Cortex of kidney (tissue), 1 donor: ENCODE data around the gene RUFY3.
"Not testable (repeated sequence)": the region's sequence is repeated elsewhere in the genome, so short reads cannot be mapped to it uniquely, and the experiment has no call there.

ENCODE experiments used
- DNase-seq: peaks from one replicate; lab custom pipeline; 2025; lab: John Stamatoyannopoulos, UW

The RUFY3 gene

DNA sequence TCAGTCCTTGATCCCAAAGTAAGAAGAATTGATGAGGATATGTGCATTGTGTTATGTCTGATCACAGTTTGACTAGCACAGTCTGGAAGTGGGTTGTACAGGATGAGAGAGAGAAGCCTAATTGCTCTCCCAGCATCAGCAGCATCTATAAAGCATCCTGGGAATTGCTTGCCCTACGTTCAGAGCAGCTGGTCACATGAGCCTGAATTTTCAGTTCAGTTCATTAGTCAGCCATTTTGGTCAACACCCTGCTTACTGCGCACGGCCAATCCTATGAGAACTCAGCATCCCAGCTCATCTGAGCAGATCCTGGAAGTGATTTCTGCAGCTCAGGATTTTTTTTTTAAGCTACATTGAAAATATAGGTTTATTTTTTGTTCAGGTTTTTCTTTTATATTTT is at the start of gene RUFY3:
Gene RUFY3, plus strand, starts transcription at position 218 of the 400 bp plus-strand sequence. CDS start 610 bp downstream, outside the sequence.
- no peak for DNase-seq

DNA sequence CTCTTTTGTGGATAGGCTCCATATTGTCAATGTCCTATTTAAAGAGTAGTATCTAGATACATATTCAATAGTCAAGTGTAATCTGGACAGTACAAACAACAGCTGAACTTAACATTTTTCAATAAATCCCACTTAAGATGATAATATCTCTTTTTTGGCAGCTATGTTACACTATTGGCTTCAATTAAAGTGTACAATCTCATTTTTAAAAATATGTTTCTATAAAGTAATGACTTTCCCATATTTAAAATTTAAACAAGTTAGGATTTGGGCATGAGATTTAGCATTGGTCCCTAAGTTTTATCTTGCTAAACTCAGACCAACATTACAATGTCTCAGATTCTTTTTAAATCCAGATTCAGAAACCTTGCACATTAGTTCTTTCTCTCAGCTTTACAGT is 47.6 kb upstream of the RUFY3 start:
- no peak for DNase-seq

DNA sequence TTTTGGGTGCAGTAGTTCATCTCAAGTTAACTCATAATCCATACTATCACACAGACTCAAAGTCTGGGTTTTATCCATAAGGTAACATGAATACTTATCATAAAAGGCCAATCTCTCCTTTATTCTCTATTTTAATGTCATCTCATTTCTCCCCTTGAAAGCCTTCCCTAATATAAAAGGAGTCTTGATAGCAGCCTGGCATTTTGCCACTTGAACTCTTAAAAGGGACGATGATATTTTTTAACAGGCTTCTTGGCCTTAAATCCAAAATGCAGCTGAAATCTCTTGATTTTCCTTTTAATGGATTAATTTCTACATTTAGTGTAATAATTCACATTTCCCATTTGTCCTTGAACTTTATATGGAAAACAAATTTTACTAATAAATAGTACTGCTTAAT is 47.0 kb upstream of the RUFY3 start:
- DNase-seq = no peak

DNA sequence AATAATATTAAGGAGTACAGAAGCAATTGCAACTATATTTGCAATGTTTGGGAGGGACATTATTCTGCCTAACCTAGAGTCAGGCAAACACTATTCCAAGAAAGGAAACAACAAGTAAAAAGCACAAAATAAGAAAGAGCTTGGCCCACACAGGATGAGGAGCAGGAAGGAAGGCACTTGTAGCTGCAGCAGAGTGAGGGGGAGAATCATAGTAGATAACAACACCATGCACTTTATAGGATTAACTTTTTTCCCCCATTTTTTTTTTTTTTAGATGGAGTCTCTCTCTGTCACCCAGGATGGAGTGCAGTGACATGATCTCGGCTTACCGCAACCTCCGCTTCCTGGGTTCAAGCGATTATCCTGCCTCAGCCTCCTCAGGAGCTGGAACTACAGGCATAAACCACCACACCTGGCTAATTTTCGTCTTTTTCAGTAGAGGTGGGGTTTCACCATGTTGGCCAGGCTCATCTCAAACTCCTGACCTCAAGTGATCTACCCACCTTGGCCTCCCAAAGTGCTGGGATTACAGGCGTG is 45.1 kb upstream of the RUFY3 start:
- no peak for DNase-seq

DNA sequence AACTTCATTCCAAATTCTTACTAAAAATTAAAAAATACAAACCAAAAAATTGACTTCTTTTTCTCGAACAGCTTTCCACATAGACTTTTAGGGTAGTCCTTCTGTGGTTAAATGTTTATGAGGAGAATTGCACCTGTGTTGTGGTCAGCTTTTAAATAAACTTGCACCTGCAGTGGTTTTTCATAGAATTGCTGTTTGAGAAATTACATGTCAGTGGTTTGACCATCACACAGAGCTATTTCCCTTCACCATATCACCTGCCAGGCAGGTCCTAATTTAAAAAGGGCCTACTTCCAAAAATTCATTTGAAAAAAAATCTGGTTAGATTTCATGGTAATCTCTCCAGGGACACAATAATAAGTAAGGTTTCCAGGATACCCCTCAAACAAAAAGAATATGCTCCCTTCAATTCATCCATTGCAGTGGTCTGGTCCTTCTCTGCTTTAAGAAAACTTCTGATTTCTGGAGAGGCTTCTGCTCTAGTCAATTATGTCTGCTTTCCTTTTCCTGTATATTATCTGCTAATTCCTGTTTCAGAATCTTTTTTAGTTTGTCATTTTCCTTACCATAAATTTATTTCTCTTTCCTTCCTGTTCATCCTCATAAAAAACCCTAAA is 43.3 kb upstream of the RUFY3 start:
- DNase-seq = no peak

- DNase-seq = no peak
Observed at GRCh38 chr4:70680934-70681333, 40.8 kb upstream of the RUFY3 start.

DNA sequence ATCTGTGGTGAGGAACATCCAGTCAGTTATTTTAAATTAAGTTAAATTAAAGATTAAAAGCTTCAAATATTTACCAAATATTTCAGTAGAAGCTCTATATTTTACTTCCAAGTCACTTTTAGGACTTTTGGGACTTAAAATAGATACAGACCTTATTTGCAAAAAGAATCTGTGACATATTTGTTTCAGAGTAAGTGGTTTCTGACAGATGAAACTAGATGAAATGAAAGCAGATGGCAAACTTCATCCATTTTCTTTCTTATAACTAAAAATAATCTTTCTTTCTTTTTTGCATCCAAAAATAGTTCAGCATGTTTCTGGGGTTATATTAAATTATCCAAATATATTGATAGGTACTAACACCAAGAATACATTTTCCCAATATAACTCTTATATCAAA is 40.1 kb upstream of the RUFY3 start:
- DNase-seq = no peak

- DNase-seq = not testable (repeated sequence)
Observed at GRCh38 chr4:70682142-70682541, 39.6 kb upstream of the RUFY3 start.

DNA sequence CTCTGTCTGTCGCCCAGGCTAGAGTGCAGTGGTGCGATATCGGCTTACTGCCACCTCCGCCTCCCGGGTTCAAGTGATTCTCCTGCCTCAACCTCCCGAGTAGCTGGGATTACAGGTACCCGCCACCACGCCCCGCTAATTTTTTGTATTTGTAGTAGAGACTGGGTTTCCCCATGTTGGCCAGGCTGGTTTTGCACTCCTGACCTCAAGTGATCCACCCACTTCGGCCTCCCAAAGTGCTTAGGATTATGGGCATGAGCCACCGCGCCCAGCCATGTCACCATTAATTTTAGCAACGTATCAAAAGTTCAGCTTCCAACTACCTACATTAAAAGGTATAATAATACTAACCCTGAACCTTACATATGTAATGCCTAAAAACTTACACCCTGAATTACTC is 34.4 kb upstream of the RUFY3 start:
- no peak for DNase-seq

GRCh38 chr4:70687821-70688794 is 33.7 kb upstream of the RUFY3 start, which contains the start of gene UTP3:
Gene UTP3 (plus strand): TSS chr4:70688532. CDS start chr4:70688678, 146 bp downstream.
- DNase-seq = peak; percentile 23

GRCh38 chr4:70688795-70689231 is 33.0 kb upstream of the RUFY3 start:
- DNase-seq = no peak

- DNase-seq = no peak
Observed at GRCh38 chr4:70691661-70692060, 30.1 kb upstream of the RUFY3 start.

DNA sequence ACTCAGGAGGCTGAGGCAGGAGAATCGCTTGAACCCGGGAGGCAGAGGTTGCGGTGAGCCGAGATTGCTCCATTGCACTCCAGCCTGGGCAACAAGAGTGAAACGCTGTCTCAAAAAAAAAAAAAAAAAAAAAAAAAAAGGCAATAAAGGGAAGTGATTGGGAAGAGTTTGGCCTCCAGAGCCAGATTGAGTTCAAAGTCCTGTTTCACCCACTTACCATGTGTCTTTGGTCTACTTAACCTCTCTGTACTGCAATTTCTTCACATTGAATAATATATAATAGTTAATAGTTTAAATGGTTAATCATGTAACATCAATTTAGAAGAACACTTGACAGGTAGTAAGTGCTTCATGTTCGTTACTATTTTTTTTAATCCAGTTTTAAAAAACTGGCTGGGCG is 27.1 kb upstream of the RUFY3 start:
- DNase-seq = not testable (repeated sequence)

- not testable (repeated sequence) for DNase-seq
Observed at GRCh38 chr4:70698435-70698834, 23.3 kb upstream of the RUFY3 start.

DNA sequence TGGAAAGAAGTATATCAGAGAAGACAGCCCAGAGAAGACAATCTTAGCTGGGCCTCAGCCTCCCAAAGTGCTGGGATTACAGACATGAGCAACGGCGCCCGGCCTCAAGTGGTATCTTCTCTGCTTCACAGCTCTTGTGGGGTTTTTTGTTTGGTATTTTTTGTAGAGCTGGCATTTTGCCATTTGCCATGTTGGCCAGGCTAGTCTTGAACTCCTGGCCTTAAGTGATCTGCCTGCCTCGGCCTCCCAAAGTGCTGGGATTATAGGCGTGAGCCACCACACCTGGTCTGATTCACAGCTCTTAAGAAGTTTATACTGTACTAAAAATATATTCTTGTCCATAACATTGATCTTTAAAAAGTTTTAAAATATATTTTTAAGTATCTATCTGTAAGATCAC is 21.1 kb upstream of the RUFY3 start:
- no peak for DNase-seq

DNA sequence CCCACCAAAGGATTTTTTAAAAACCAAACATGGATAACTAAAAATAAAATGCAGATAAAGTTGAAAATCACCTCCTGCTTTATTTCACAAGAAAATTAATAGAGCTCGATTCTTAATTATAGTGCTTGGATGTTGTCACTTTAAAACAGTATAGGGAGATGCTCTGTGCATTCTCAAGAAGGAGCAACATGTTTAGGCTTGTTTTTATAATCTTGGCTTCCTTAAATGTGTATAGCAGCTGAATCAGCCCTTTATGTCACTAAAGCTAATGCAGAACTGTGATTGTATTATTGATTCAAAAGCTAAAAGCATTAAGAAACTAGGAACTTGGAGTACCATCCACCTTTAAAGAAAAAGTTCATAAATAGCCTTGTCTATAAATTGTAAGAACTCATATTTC is 20.5 kb upstream of the RUFY3 start:
- no peak for DNase-seq

DNA sequence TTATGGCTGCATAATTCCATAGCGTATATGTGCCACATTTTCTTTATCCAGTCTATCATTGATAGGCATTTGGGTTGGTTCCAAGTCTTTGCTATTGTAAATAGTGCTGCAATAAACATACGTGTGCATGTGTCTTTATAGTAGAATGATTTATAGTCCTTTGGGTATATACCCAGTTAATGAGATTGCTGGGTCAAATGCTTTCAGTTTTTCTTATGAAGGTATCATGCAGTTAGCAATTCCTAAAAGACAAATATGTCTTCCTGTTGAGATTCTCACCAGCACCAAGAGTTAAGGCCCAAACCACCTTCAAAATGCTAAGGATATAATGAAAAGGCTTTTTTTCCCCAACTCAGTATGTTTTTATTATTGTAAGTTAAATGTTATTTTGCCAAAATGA is 19.2 kb upstream of the RUFY3 start:
- DNase-seq = not testable (repeated sequence)

DNA sequence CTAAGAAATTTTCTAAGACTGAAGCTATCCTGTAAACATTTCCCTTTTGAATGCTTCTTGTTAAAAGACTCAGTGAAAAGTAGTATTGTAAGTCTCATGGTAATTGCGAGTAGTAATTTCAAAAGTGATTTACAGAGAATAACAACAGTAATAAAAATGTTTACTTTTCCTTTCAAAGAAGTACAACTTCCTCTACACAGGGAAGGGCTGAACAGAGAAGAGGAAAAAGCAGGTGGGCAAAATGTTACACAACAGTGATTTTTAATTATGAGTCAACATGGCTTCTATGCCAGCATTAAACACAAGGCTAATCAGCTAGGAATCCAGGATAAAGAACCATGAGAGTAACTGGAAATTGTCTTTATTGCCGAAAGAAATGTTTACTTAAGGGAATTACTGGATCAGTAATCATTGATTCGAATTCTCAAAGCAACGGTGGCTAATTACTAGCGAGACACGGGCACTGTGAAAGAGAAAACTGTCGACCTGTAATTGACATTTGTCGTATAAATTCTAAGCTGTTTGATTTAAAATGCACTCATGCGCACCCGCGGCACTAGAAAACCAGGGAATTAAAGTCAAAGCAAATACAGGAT is 18.0 kb upstream of the RUFY3 start:
- no peak for DNase-seq

DNA sequence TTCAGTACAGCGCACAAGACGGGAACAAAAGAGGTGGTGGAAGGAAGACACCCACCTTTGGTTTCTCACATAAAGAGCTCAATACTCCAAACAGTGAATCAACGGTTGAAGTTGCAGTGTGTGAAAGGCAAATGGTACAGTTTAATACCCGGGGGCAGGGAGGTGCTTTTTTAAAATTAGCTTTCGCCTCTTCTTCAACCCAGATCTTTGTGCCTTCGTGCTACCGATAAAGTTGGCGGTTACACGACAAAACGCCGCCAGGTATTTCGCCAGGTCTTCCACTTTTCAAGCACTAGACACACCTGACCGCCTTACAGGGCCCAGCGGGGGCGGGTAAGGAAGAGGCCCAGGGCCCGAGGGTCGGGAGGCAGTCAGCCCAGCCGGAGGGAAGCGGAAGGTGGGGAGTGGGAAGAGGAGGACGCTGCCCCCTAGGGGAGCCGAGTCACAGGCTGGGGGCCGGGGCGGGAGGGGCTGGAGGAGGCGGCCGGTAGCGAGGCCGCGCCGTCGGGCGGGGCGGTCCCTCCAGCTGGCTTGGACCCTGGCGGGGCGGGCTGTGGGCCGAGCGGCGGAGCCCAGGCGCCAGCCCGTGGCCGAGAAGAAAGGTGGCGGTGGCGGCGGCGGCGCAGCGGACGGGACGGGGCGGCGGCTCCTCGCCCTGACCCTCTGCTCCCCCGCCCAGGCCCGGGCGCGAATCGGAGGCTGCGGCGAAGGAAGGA is 17.4 kb upstream of the RUFY3 start:
- DNase-seq = peak; percentile 17

GRCh38 chr4:70704931-70705182 is 16.9 kb upstream of the RUFY3 start:
- DNase-seq = no peak

GRCh38 chr4:70705183-70706043 is 16.4 kb upstream of the RUFY3 start:
- peak; percentile 28 for DNase-seq
